Medulla oblongata (tissue), 1 donor: ENCODE data around the gene MYF6.

Source experiments
- DNase-seq: peaks from one replicate; pipeline ENCODE4 v3.0.0-alpha.2; 2015; ENCODE audit errors: extremely low spot score

MYF6 gene

DNA sequence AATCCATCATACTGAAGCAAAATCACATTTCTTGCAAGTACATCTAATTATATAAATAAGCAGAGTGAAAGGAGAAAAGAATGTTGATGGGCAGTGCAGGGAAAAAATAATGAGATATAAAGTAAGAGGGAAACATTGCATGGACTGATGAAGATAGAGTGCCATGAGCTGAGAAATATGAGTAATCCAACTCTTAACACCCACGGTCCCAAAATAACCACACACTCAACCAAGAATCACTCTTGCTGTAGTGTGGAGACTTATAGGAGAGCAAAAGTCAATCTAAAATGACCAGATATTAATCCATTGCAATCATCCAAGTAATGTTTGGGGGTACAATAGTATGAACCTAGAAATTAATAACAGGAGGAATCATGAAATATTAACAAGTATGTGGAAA is 49.4 kb downstream of the MYF6 start:
- no peak for DNase-seq
